ENCODE measurements around the gene FASN. TPM values are rescaled to one million over a fixed set of nuclear protein-coding genes. Genes with fewer than 3 reads are reported as not detected.

FASN gene
- total and polyA plus RNA-seq, 2 of the 13 experiments (the other 11 are each of a cell fraction or from before 2014, with no cell fraction given) = 51.7 to 101 TPM

GRCh38 chr17:82101301-82101715, 3.3 kb upstream of the FASN start:
- Histone ChIP-seq H3K36me3 (replicated peaks in 1 of 2; ENCODE audit: control insufficient read depth in 1 of 2, insufficient read depth in 2 of 2, low read length in 2 of 2) (peaks cover 0 to 1% of the 10 kb centered on the region in 2 experiments; a peak in 2 of 5 replicates), H2AFZ (ENCODE audit: low read length) (no peak overlapping the region), H3K4me3 (replicated peaks in 1 of 3; ENCODE audit: insufficient read depth in 1 of 3, low read depth in 2 of 3, low read length in 3 of 3) (peak overlapping the region in 1 of 3 experiments; percentile 54; a peak in 3 of 6 replicates), H3K27ac (ENCODE audit: extremely low read length, insufficient read depth, low read length) (peak overlapping the region; percentile 81), H3K4me1 (ENCODE audit: insufficient read depth, low read length) (peaks cover 77% of the 10 kb centered on the region), H4K20me1 (ENCODE audit: insufficient read depth, low read length) (peaks cover 9% of the 10 kb centered on the region), H3K27me3 (ENCODE audit: control insufficient read depth in 1 of 2, insufficient read depth in 2 of 2, low read length in 2 of 2) (no peaks in the 10 kb centered on the region; a peak in 1 of 5 replicates), H3K9me3 (ENCODE audit: low read length) (no peaks in the 10 kb centered on the region), H3K4me2 (ENCODE audit: low read depth, low read length) (peak overlapping the region; percentile 65), H3K9ac (ENCODE audit: insufficient read depth, low read depth, low read length) (peak overlapping the region; percentile 65), H3K79me2 (ENCODE audit: insufficient read depth, low read length) (peaks cover 33% of the 10 kb centered on the region)
- no peak for FAIRE-seq
- ChIA-PET POLR2A (interaction anchor here (0.9 to 5.9 kb wide), 9 partner anchors 63 to 268 kb away, joined by 3 to 61 read pairs (median 5); partner anchors contain the start of genes CENPX, DCXR, LRRC45 and MCRIP1), CTCF (ENCODE audit: low intra/inter-chr PET ratio, low total read pairs) (no interaction called here)
- no peak for DNase-seq (ENCODE audit: low spot score)
- no peak for ATAC-seq
- BruUV-seq (replicated peaks) = no TSS peak
- WGBS (ENCODE audit: low lambda C conversion rate) = 70% methylated on average over 6 of the region's 10 CpGs
- intact Hi-C loops (cut with micrococcal nuclease; ENCODE audit: unreplicated experiment) (loop anchor here (10.0 kb wide), 1 partner anchor 133 kb away; no protein-coding TSS in a partner anchor), in situ Hi-C loops (cut with HindIII; ENCODE audit: extremely low pct_ligation_motif_present, low pct_unique_long_range_greater_than_20kb) (no loop called here)
- TF ChIP-seq KDM5A (IDR thresholded peaks at IDR 0.05; ENCODE audit: borderline replicate concordance, low read length) (no peak), E2F5 (CRISPR knock-in tag; conservative IDR thresholded peaks at IDR 0.05) (no peak), PCBP1 (IDR thresholded peaks at IDR 0.05; ENCODE audit: borderline replicate concordance, low read depth, low read length) (peak; percentile 71; the same call in 1 of the 2 replicates), RFX5 (IDR thresholded peaks at IDR 0.05; ENCODE audit: low read depth, low read length) (no peak), ZC3H4 (CRISPR knock-in tag; IDR thresholded peaks at IDR 0.05; ENCODE audit: borderline replicate concordance) (no peak), ZNF441 (CRISPR knock-in tag; IDR thresholded peaks at IDR 0.05; ENCODE audit: borderline replicate concordance) (no peak), ZNF563 (CRISPR knock-in tag; IDR thresholded peaks at IDR 0.05) (peak; percentile 8; the same call in 1 of the 2 replicates), KDM5B (CRISPR knock-in tag; IDR thresholded peaks at IDR 0.05; ENCODE audit: borderline replicate concordance) (0 out of 2 replicates have a peak, but pooled peaks have one; percentile 9), JUNB (CRISPR knock-in tag; IDR thresholded peaks at IDR 0.05; ENCODE audit: borderline replicate concordance) (no peak), ZNF776 (CRISPR knock-in tag; IDR thresholded peaks at IDR 0.05) (0 out of 2 replicates have a peak, but pooled peaks have one; percentile 4), KDM2A (CRISPR knock-in tag; IDR thresholded peaks at IDR 0.05; ENCODE audit: borderline replicate concordance, low read depth) (no peak), ARNT (IDR thresholded peaks at IDR 0.05) (no peak), NR2F1 (CRISPR knock-in tag; IDR thresholded peaks at IDR 0.05) (no peak), ZNF558 (CRISPR knock-in tag; IDR thresholded peaks at IDR 0.05; ENCODE audit: borderline replicate concordance) (0 out of 2 replicates have a peak, but pooled peaks have one; percentile 13), NFE2 (CRISPR knock-in tag; IDR thresholded peaks at IDR 0.05) (no peak), ZNF225 (CRISPR knock-in tag; IDR thresholded peaks at IDR 0.05) (no peak), BORCS8-MEF2B (CRISPR knock-in tag; IDR thresholded peaks at IDR 0.05) (0 out of 2 replicates have a peak, but pooled peaks have one; percentile 10), ZNF530 (CRISPR knock-in tag; IDR thresholded peaks at IDR 0.05; ENCODE audit: low read depth) (no peak), ZSCAN30 (CRISPR knock-in tag; IDR thresholded peaks at IDR 0.05) (no peak), U2AF1 (optimal IDR thresholded peaks at IDR 0.05; ENCODE audit: low read depth, low read length) (peak; percentile 36), ZKSCAN8 (CRISPR knock-in tag; IDR thresholded peaks at IDR 0.05; ENCODE audit: borderline replicate concordance) (no peak)

Measured in HepG2 (cell line).